Stimulated activated naive CD8-positive, alpha-beta T cell treated with anti-CD3 and anti-CD28 coated beads, Interleukin-15, Interleukin-2, amounts not matched to agents 100 ng/mL and 50 ng/mL, for 24 hours (primary cell): ENCODE data around the gene CYP2D6.

Experiments
- H3K27ac Mint-ChIP-seq: one replicate; pipeline ENCODE4 v1.8.0; 2021; ENCODE audit warnings: mild to moderate bottlenecking, mixed read lengths
- H3K27me3 Mint-ChIP-seq: one replicate; pipeline ENCODE4 v1.8.0; 2021; ENCODE audit warnings: mixed read lengths
- H3K36me3 Mint-ChIP-seq: one replicate; pipeline ENCODE4 v1.8.0; 2021; ENCODE audit warnings: low read depth, mixed read lengths
- H3K4me1 Mint-ChIP-seq: one replicate; pipeline ENCODE4 v1.8.0; 2021; ENCODE audit warnings: low read depth, mixed read lengths
- H3K4me3 Mint-ChIP-seq: one replicate; pipeline ENCODE4 v1.8.0; 2021; ENCODE audit warnings: mild to moderate bottlenecking, mixed read lengths
- H3K9me3 Mint-ChIP-seq: one replicate; pipeline ENCODE4 v1.8.0; 2021; ENCODE audit warnings: mixed read lengths

CYP2D6 gene

DNA sequence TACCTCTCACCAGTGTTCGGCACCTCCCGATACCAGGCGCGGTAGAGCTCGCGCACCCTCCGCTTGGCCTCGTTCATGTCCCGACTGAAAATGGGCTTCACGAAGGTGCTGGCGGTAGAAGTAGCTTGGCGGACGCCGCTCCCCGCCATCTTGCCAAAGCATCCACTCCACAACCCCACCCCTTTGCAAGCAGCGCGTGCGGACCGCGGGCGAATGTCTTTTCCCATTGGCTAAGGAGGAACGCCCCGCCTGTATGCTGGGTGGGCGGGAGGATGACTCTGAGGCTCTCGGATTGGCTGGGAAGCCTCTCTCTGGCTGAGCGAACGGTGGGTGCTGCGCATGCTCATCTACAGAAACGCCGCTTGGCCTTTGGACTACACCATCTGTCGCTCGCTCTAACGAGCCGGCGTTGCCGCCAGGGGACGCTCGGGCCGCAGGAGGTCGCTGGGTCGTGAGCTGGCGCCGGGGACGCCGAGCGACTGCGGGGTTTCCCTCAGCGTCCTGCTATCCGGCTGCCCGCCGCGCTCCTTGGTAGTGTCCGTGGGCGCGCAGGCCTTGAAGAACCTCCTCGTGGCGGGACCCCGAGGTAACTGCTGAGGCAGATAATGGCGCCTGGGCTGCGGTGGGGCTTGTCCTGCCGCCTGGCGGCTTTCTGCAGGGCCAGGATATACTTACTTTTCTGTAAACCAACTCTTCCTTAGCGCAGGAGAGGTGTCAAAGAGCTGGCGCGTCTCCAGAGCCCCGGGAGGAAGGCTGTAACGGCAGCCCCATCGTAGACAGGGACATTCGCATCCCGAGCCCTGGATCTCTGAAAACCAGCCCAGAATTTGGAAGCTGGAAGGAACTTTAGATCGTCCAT is 39.8 kb downstream of the CYP2D6 start, which contains the start of gene NDUFA6:
Gene NDUFA6, minus strand, starts transcription at position 177 of the 859 bp plus-strand sequence. Its CDS starts 28 bp downstream, at position 149.
- Mint-ChIP-seq H3K4me3 (peak within 1 kb of the TSS; percentile 98), H3K27ac (peak within 1 kb of the TSS; percentile 98), H3K4me1 (peaks cover 25% of the 10 kb centered on the region), H3K9me3 (no peaks in the 10 kb centered on the region), H3K27me3 (no peaks in the 10 kb centered on the region), H3K36me3 (peaks cover 35% of the 10 kb centered on the region)

DNA sequence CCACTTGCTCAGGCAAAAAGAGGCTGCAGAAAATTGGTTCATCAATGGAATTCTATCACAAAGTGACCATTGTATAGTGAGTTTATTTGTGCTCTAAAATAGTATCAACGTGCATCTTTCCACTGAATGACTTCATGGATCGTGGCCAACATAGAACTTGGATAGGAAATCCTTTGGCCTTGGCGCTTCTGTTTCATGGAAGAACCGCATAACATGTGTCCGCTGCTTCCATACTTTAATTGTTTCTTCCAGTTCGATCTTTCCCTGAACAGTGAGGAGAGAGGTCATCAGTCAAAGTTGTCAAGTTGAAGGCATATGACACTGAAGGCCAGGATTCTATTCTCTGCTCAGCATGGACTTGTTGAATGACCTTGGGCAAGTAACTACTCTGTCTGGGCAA is 44.6 kb downstream of the CYP2D6 start:
- peaks cover 65% of the 10 kb centered on the region for H3K36me3 Mint-ChIP-seq
- no peak overlapping the region for H3K4me3 Mint-ChIP-seq
- no peaks in the 10 kb centered on the region for H3K27me3 Mint-ChIP-seq
- no peaks in the 10 kb centered on the region for H3K9me3 Mint-ChIP-seq
- no peak overlapping the region for H3K27ac Mint-ChIP-seq
- peaks cover 39% of the 10 kb centered on the region for H3K4me1 Mint-ChIP-seq

- Mint-ChIP-seq H3K27me3 (no peaks in the 10 kb centered on the region), H3K9me3 (no peaks in the 10 kb centered on the region), H3K27ac (no peak overlapping the region), H3K4me1 (peaks cover 46% of the 10 kb centered on the region), H3K4me3 (no peak overlapping the region), H3K36me3 (peaks cover 62% of the 10 kb centered on the region)
These were observed 45.7 kb downstream of the CYP2D6 start for GRCh38 chr22:42084874-42085273.

DNA sequence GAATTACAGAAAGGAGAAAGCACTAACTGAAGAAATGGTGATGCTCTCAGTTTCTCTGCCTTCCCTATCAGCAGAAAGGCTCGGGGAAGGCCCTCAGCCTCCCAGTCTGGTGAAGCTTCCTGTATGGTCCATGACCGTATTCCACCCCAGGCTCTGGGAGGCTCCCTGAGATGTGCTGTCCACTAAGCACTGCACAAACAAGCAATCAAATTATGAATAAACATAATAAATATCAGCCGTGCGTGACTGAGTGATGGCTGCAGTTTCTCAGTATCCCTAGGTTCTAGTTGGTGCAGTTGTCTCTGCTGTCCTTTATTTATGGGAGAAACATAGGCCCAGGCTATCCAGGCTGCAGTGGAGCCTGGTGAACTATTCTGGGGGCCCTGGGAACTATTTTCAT is 47.5 kb downstream of the CYP2D6 start:
- no peak overlapping the region for H3K4me3 Mint-ChIP-seq
- H3K4me1 Mint-ChIP-seq: peaks cover 42% of the 10 kb centered on the region
- no peaks in the 10 kb centered on the region for H3K9me3 Mint-ChIP-seq
- H3K36me3 Mint-ChIP-seq: peaks cover 48% of the 10 kb centered on the region
- no peak overlapping the region for H3K27ac Mint-ChIP-seq
- H3K27me3 Mint-ChIP-seq: no peaks in the 10 kb centered on the region

DNA sequence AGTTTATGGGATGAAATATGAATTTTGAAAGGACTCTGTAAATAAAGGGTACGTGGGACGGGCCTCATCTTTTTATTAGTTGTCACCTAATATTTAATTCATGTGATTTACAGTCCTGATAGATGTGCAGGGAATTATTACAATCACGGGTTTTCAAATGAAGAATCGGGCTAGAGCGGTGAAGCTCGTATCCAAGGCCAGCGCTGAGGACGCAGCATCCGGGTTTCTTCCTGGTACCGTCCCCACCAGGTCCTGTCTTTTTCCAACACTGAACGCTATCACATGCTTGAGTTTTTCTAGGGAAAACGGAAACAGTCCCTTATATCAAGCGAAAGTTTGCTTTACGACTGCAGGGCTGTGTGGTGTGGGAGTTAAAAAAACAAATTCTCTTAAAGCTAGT is 50.3 kb downstream of the CYP2D6 start:
- H3K27ac Mint-ChIP-seq: peak overlapping the region; percentile 93

DNA sequence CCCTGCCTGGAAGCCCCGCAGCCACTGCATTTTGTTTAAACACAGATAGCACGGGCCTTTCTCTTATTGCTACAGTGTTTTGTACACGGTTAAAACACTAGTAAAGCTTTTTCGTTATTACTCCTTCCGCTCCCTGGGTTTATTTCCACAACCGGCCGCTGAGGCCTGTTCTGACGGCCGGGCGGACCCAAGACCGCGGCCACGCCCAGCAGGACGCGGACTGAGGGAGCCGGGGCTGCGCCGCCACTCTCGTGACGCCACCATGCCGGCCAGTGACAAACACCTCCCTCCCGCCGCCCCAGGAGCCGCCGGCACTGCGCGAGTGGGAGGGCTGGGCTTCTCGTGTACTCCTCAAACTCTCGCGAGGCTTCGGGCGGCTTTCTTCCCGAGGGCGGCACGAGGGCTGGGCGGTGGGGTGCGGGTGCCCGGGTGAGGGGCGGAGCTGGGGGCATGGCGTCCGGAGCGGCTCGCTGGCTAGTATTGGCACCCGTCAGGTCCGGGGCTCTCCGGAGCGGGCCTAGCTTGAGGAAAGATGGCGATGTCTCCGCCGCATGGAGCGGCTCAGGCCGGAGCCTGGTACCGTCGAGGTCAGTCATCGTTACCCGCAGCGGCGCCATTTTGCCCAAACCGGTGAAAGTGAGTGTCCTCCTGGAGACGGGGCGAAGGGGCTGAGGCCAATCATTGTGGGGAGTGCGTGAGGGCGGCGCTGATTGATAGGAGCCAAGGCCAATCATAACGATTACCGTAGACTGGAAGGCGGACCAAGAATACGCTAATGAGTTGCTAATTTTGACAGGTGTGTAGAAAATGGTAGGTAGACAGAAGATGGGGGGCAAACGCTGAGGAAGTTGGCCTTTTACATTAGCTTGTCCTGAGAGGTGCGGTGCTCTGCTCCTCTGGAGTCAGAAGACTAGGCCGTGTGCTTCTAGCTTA is 51.0 kb downstream of the CYP2D6 start, which contains the start of gene SMDT1:
Gene SMDT1, plus strand, starts transcription at position 382 of the 933 bp plus-strand sequence. Its CDS starts 69 bp downstream, at position 451.
- Mint-ChIP-seq H3K9me3 (no peaks in the 10 kb centered on the region), H3K36me3 (peaks cover 23% of the 10 kb centered on the region), H3K4me3 (peak within 1 kb of the TSS; percentile 96), H3K4me1 (peaks cover 39% of the 10 kb centered on the region), H3K27ac (peak within 1 kb of the TSS; percentile 93), H3K27me3 (no peaks in the 10 kb centered on the region)

More for the DNA sequence above, 50.3 kb downstream of the CYP2D6 start:
- H3K4me1 Mint-ChIP-seq: peaks cover 39% of the 10 kb centered on the region
- no peaks in the 10 kb centered on the region for H3K9me3 Mint-ChIP-seq
- peaks cover 28% of the 10 kb centered on the region for H3K36me3 Mint-ChIP-seq
- H3K27me3 Mint-ChIP-seq: no peaks in the 10 kb centered on the region
- H3K4me3 Mint-ChIP-seq: peak overlapping the region; percentile 96

DNA sequence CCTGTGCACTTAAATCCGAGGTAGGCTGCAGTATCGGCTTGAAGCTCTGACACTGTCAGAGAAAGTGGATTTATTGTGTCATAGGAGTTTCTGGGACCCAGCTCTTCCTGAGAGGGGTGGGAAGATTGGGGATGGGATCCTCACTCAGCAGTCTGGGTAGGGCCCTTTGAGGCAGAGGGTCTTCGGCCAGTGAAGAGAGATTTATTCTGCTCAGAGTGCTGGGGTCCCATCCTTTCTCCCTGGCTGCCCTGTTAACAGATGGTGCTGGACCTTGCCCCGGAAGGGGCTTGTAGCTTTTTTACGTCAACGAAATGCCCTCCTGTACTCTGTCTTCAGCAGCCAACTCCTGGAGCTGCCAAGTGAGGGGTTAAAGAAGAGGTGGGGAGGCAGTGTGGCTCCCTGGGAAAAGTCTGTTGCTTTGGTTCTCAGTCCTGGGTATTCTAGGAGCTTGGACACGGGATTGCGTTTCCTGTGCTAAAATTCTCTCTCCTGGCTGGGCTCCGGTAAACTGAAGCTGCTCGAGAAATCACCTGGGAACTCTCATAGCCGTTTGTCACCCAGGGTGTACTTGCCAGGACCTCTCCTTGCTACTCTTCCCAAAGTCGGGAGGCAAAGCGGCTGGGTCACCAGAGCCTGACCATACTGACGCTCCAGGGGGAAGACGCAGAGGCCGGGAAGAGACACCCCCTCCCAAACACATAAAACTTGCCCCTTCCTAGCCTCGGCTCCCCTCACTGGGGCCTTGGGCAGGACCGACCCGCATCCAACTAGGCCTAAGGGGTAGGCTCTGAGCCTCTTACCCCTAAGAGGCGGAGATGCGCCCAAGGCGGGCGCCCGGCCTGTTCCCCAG is 51.9 kb downstream of the CYP2D6 start:
- Mint-ChIP-seq H3K4me3 (peak overlapping the region; percentile 96), H3K36me3 (peaks cover 16% of the 10 kb centered on the region), H3K4me1 (peaks cover 40% of the 10 kb centered on the region), H3K9me3 (no peaks in the 10 kb centered on the region), H3K27ac (peak overlapping the region; percentile 93), H3K27me3 (no peaks in the 10 kb centered on the region)

- H3K27me3 Mint-ChIP-seq: no peaks in the 10 kb centered on the region
- H3K4me1 Mint-ChIP-seq: peaks cover 43% of the 10 kb centered on the region
- no peaks in the 10 kb centered on the region for H3K9me3 Mint-ChIP-seq
- H3K4me3 Mint-ChIP-seq: no peak overlapping the region
- H3K36me3 Mint-ChIP-seq: peaks cover 10% of the 10 kb centered on the region
- H3K27ac Mint-ChIP-seq: peak overlapping the region; percentile 26
These were observed 53.0 kb downstream of the CYP2D6 start for GRCh38 chr22:42077486-42078125.

DNA sequence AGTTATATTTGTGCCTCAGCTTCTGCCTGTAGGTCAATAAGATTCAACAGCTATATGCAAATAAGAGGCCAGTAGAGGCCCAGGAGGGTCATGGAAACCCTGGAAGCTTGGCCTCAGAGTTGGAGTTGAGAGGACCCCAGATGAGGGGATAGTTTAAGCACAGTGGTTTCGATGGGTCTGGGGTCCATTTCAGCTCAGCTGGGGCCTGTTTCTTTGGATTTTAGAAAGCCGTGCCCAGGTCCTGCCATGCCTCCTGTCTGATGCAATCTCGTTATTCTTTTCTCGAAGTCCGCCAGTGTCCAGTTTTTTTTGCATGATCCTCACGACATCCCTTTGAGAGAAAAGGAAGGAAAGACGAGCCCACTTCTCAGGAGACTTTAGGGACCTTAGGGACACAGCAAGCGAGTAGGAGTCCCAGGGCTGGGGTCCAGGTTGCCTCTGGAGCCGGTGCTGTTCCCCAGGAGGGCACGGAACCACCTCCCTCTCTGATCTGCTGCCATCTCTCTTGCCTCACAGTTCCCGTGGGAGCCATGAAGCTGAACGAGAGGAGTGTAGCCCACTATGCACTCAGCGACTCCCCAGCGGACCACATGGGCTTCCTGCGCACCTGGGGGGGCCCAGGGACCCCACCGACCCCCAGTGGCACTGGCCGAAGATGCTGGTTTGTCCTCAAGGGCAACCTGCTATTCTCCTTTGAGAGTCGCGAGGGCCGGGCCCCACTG is 53.7 kb downstream of the CYP2D6 start:
- H3K27ac Mint-ChIP-seq: no peak overlapping the region
- H3K9me3 Mint-ChIP-seq: no peaks in the 10 kb centered on the region
- peaks cover 36% of the 10 kb centered on the region for H3K4me1 Mint-ChIP-seq
- no peak overlapping the region for H3K4me3 Mint-ChIP-seq
- no peaks in the 10 kb centered on the region for H3K27me3 Mint-ChIP-seq
- peaks cover 4% of the 10 kb centered on the region for H3K36me3 Mint-ChIP-seq
